ENCODE results near the gene CUTA. TPM values are rescaled to one million over a fixed set of nuclear protein-coding genes. Genes with fewer than 3 reads are reported as not detected.
A peak's percentile ranks its signal among the peaks of the same experiment; 100 is the strongest.

The CUTA gene
- total and polyA plus RNA-seq, 2 of the 13 experiments (the other 11 are each of a cell fraction or from before 2014, with no cell fraction given): 170 to 180 TPM

GRCh38 chr6:33391278-33391921 is 26.5 kb downstream of the CUTA start, which contains the start of gene KIFC1:
Gene KIFC1, plus strand, starts transcription at chr6:33391823. Its CDS starts 163 bp downstream, at chr6:33391986.
- Histone ChIP-seq H3K27ac (ENCODE audit: extremely low read length, insufficient read depth, low read length) (peak within 1 kb of the TSS; percentile 82), H2AFZ (ENCODE audit: low read length) (peak within 1 kb of the TSS; percentile 97), H3K27me3 (ENCODE audit: control insufficient read depth in 1 of 2, insufficient read depth in 2 of 2, low read length in 2 of 2) (no peaks in the 10 kb centered on the region; a peak in 1 of 5 replicates), H3K4me3 (replicated peaks in 1 of 3; ENCODE audit: insufficient read depth in 1 of 3, low read depth in 2 of 3, low read length in 3 of 3) (peak within 1 kb of the TSS; percentile 83 to 95 (median 90)), H3K4me1 (ENCODE audit: insufficient read depth, low read length) (peaks cover 49% of the 10 kb centered on the region), H3K4me2 (ENCODE audit: low read depth, low read length) (peak within 1 kb of the TSS; percentile 80), H3K9ac (ENCODE audit: insufficient read depth, low read depth, low read length) (peak within 1 kb of the TSS; percentile 90), H4K20me1 (ENCODE audit: insufficient read depth, low read length) (no peaks in the 10 kb centered on the region), H3K36me3 (replicated peaks in 1 of 2; ENCODE audit: control insufficient read depth in 1 of 2, insufficient read depth in 2 of 2, low read length in 2 of 2) (no peaks in the 10 kb centered on the region; a peak in 1 of 5 replicates), H3K9me3 (ENCODE audit: low read length) (no peaks in the 10 kb centered on the region), H3K79me2 (ENCODE audit: insufficient read depth, low read length) (peaks cover 47% of the 10 kb centered on the region)
- CTCF ChIA-PET (ENCODE audit: low intra/inter-chr PET ratio, low total read pairs): interaction anchor here (1.0 to 1.5 kb wide), 3 partner anchors 35 to 111 kb away, joined by 3 to 19 read pairs (median 5); no protein-coding TSS in a partner anchor
- peak; percentile 93 for FAIRE-seq
- in situ Hi-C loops (cut with HindIII; ENCODE audit: extremely low pct_ligation_motif_present, low pct_unique_long_range_greater_than_20kb) (no loop called here), intact Hi-C loops (cut with micrococcal nuclease; ENCODE audit: unreplicated experiment) (loop anchor here (1.0 to 5.0 kb wide), 5 partner anchors 19 to 194 kb away; partner anchors contain the start of gene CUTA)
- POLR2A ChIA-PET: interaction anchor here (1.0 to 1.5 kb wide), 5 partner anchors 19 to 119 kb away, joined by 4 to 8 read pairs (median 5); partner anchors contain the start of genes CUTA, PHF1, RPS18 and VPS52
- peak; percentile 97 for ATAC-seq
- 2% methylated on average over 52 of the region's 67 CpGs for WGBS (ENCODE audit: low lambda C conversion rate)
- peak; percentile 100 for DNase-seq (ENCODE audit: low spot score)
- no TSS peak for BruUV-seq (replicated peaks)
- TF ChIP-seq GATAD1 (CRISPR knock-in tag; IDR thresholded peaks at IDR 0.05): peak; percentile 90
- no peak; the same call in 1 of the 2 replicates for TF ChIP-seq SP1 (IDR thresholded peaks at IDR 0.05)
- peak; percentile 92 for TF ChIP-seq SP1 (CRISPR knock-in tag; IDR thresholded peaks at IDR 0.05)
- peak; percentile 99 for TF ChIP-seq ATF7-NPFF (CRISPR knock-in tag; IDR thresholded peaks at IDR 0.05; ENCODE audit: low read depth)
- TF ChIP-seq ZNF816 (CRISPR knock-in tag; IDR thresholded peaks at IDR 0.05; ENCODE audit: borderline replicate concordance): peak; percentile 77; the same call in 1 of the 2 replicates
- TF ChIP-seq ZNF138 (CRISPR knock-in tag; IDR thresholded peaks at IDR 0.05; ENCODE audit: low read depth): peak; percentile 54; the same call in 1 of the 2 replicates
- TF ChIP-seq, protein P1, sequence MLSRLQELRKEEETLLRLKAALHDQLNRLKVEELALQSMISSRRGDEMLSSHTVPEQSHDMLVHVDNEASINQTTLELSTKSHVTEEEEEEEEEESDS (CRISPR knock-in tag; IDR thresholded peaks at IDR 0.05; ENCODE audit: borderline replicate concordance): peak; percentile 39; the same call in 1 of the 2 replicates
- TF ChIP-seq, protein P2, sequence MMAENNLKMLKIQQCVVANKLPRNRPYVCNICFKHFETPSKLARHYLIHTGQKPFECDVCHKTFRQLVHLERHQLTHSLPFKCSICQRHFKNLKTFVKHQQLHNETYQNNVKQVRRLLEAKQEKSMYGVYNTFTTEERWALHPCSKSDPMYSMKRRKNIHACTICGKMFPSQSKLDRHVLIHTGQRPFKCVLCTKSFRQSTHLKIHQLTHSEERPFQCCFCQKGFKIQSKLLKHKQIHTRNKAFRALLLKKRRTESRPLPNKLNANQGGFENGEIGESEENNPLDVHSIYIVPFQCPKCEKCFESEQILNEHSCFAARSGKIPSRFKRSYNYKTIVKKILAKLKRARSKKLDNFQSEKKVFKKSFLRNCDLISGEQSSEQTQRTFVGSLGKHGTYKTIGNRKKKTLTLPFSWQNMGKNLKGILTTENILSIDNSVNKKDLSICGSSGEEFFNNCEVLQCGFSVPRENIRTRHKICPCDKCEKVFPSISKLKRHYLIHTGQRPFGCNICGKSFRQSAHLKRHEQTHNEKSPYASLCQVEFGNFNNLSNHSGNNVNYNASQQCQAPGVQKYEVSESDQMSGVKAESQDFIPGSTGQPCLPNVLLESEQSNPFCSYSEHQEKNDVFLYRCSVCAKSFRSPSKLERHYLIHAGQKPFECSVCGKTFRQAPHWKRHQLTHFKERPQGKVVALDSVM (CRISPR knock-in tag; IDR thresholded peaks at IDR 0.05): peak; percentile 17
- peak; percentile 94; the same call in 1 of the 2 replicates for TF ChIP-seq ZNF224 (CRISPR knock-in tag; IDR thresholded peaks at IDR 0.05)
- peak; percentile 74; the same call in 1 of the 2 replicates for TF ChIP-seq ZNF160 (CRISPR knock-in tag; IDR thresholded peaks at IDR 0.05)
- peak; percentile 76; the same call in 1 of the 2 replicates for TF ChIP-seq MXD3 (CRISPR knock-in tag; IDR thresholded peaks at IDR 0.05)
- TF ChIP-seq ZNF331 (CRISPR knock-in tag; IDR thresholded peaks at IDR 0.05): peak; percentile 89
- TF ChIP-seq, protein P3, sequence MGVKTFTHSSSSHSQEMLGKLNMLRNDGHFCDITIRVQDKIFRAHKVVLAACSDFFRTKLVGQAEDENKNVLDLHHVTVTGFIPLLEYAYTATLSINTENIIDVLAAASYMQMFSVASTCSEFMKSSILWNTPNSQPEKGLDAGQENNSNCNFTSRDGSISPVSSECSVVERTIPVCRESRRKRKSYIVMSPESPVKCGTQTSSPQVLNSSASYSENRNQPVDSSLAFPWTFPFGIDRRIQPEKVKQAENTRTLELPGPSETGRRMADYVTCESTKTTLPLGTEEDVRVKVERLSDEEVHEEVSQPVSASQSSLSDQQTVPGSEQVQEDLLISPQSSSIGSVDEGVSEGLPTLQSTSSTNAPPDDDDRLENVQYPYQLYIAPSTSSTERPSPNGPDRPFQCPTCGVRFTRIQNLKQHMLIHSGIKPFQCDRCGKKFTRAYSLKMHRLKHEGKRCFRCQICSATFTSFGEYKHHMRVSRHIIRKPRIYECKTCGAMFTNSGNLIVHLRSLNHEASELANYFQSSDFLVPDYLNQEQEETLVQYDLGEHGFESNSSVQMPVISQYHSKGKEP (CRISPR knock-in tag; IDR thresholded peaks at IDR 0.05): no peak
- no peak for TF ChIP-seq SMAD9 (CRISPR knock-in tag; IDR thresholded peaks at IDR 0.05)
- TF ChIP-seq, protein P4, sequence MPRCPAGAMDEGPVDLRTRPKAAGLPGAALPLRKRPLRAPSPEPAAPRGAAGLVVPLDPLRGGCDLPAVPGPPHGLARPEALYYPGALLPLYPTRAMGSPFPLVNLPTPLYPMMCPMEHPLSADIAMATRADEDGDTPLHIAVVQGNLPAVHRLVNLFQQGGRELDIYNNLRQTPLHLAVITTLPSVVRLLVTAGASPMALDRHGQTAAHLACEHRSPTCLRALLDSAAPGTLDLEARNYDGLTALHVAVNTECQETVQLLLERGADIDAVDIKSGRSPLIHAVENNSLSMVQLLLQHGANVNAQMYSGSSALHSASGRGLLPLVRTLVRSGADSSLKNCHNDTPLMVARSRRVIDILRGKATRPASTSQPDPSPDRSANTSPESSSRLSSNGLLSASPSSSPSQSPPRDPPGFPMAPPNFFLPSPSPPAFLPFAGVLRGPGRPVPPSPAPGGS (CRISPR knock-in tag; IDR thresholded peaks at IDR 0.05): peak; percentile 45; the same call in 1 of the 2 replicates
- peak; percentile 92; the same call in 1 of the 2 replicates for TF ChIP-seq ZNF839 (CRISPR knock-in tag; IDR thresholded peaks at IDR 0.05; ENCODE audit: borderline replicate concordance)
- TF ChIP-seq ZMAT3 (CRISPR knock-in tag; conservative IDR thresholded peaks at IDR 0.05): peak; percentile 94
- no peak; the same call in 1 of the 2 replicates for TF ChIP-seq ARHGAP35 (CRISPR knock-in tag; IDR thresholded peaks at IDR 0.05; ENCODE audit: borderline replicate concordance)

Data from HepG2 (cell line).